Epithelial cell of prostate (primary cell): ENCODE data around the gene ZIC2.

Source experiments
- DNase-seq: peaks from one replicate; pipeline ENCODE4 v3.0.0-alpha.2; 2011; ENCODE audit warnings: low read depth, low spot score
- H3K27ac ChIP-seq: fragments of 450-650 bp; 2 replicates; pipeline ENCODE4 v1.5.1; 2017; ENCODE audit warnings: mild to moderate bottlenecking

ZIC2 gene

GRCh38 chr13:99959127-99959539 is 22.5 kb upstream of the ZIC2 start:
- no peak overlapping the region for H3K27ac ChIP-seq
- no peak for DNase-seq

GRCh38 chr13:99959540-99960230 is 21.9 kb upstream of the ZIC2 start:
- DNase-seq, result no peak
- no peak overlapping the region for H3K27ac ChIP-seq

GRCh38 chr13:99960663-99961311 is 20.8 kb upstream of the ZIC2 start:
- DNase-seq, result no peak
- no peak overlapping the region for H3K27ac ChIP-seq

- no peak for DNase-seq
- no peak overlapping the region for H3K27ac ChIP-seq
Measured at GRCh38 chr13:99961636-99962035, 19.9 kb upstream of the ZIC2 start.

GRCh38 chr13:99962242-99962641 is 19.3 kb upstream of the ZIC2 start:
- H3K27ac ChIP-seq, result no peak overlapping the region
- no peak for DNase-seq

GRCh38 chr13:99963816-99964339 is 17.7 kb upstream of the ZIC2 start:
- H3K27ac ChIP-seq, result no peak overlapping the region
- no peak for DNase-seq

- H3K27ac ChIP-seq, result no peak overlapping the region
- DNase-seq, result no peak
Measured at GRCh38 chr13:99965329-99966000, 16.1 kb upstream of the ZIC2 start.

GRCh38 chr13:99966064-99966805 is 15.3 kb upstream of the ZIC2 start:
- H3K27ac ChIP-seq, result no peak overlapping the region

GRCh38 chr13:99967498-99967868 is 14.1 kb upstream of the ZIC2 start:
- no peak for DNase-seq
- no peak overlapping the region for H3K27ac ChIP-seq

More at GRCh38 chr13:99966064-99966805, 15.3 kb upstream of the ZIC2 start:
- no peak for DNase-seq

GRCh38 chr13:99967869-99968520 is 13.6 kb upstream of the ZIC2 start:
- H3K27ac ChIP-seq, result no peak overlapping the region
- no peak for DNase-seq

- no peak for DNase-seq
- no peak overlapping the region for H3K27ac ChIP-seq
Measured at GRCh38 chr13:99968521-99969452, 12.8 kb upstream of the ZIC2 start.

GRCh38 chr13:99969453-99969918 is 12.1 kb upstream of the ZIC2 start:
- no peak overlapping the region for H3K27ac ChIP-seq
- DNase-seq, result no peak

GRCh38 chr13:99969919-99970650 is 11.5 kb upstream of the ZIC2 start:
- DNase-seq, result no peak

GRCh38 chr13:99970651-99971575 is 10.7 kb upstream of the ZIC2 start:
- no peak for DNase-seq
- H3K27ac ChIP-seq, result no peak overlapping the region

More at GRCh38 chr13:99969919-99970650, 11.5 kb upstream of the ZIC2 start:
- no peak overlapping the region for H3K27ac ChIP-seq

GRCh38 chr13:99971576-99972189 is 9.9 kb upstream of the ZIC2 start, which contains the start of gene ZIC5:
Gene ZIC5 (minus strand): TSS chr13:99971767. CDS start chr13:99971603, 164 bp downstream.
- no peak for DNase-seq
- no peak within 1 kb of the TSS for H3K27ac ChIP-seq

GRCh38 chr13:99972190-99972731 is 9.3 kb upstream of the ZIC2 start:
- H3K27ac ChIP-seq, result no peak overlapping the region
- no peak for DNase-seq
